PFSK-1 (cell line): ENCODE results near the gene FKBP4.

Experiments used
- FOXP2 ChIP-seq: optimal IDR thresholded peaks from 2 replicates; pipeline ENCODE3; 2011; ENCODE audit warnings: borderline replicate concordance, control low read depth, inconsistent platforms; ENCODE audit not compliant: insufficient read depth; ENCODE audit errors: extremely low read length, extremely low read depth
- POLR2AphosphoS5 ChIP-seq: IDR thresholded peaks from 2 replicates; pipeline ENCODE4 v1.6.1; 2012; ENCODE audit warnings: low read depth, mild to moderate bottlenecking, control low read depth, low read length, moderate library complexity
- REST ChIP-seq, 2 experiments: IDR thresholded peaks; 2 replicates each; pipeline versions ENCODE4 v1.6.1 to v1.8.0; 2011 to 2012; ENCODE audit warnings: low read depth in 2 of 2, low read length in 2 of 2, control low read depth in 1 of 2, inconsistent platforms in 1 of 2, mild to moderate bottlenecking in 1 of 2, moderate library complexity in 1 of 2; ENCODE audit not compliant: insufficient read depth in 1 of 2
- SIN3A ChIP-seq: IDR thresholded peaks from 2 replicates; pipeline ENCODE4 v1.6.1; 2012; ENCODE audit warnings: mild to moderate bottlenecking, low read length, moderate library complexity, borderline replicate concordance; ENCODE audit not compliant: insufficient read depth
- TAF1 ChIP-seq: IDR thresholded peaks from 2 replicates; pipeline ENCODE4 v1.6.1; 2012; ENCODE audit warnings: low read length, control low read depth, borderline replicate concordance; ENCODE audit not compliant: insufficient read depth

- TF ChIP-seq FOXP2 (peak; percentile 31), SIN3A (no peak), REST (IDR thresholded peaks at IDR 0.05; ENCODE audit: insufficient read depth in 1 of 2, low read depth in 2 of 2, low read length in 2 of 2) (0 out of 4 replicates have a peak, but pooled peaks of 1 of the 2 experiments have one; percentile 7), POLR2AphosphoS5 (peak; percentile 45), TAF1 (peak; percentile 45; the same call in 1 of the 2 replicates)
Measured at GRCh38 chr12:2795291-2796186, 769 bp downstream of the FKBP4 start.
